H1 (cell line): ENCODE data around the gene UBE2H. TPM values are rescaled to one million over a fixed set of nuclear protein-coding genes. Genes with fewer than 3 reads are reported as not detected.

Source experiments
- CTCF ChIA-PET: fragments of 300-600 bp; sonication (Branson Sonifier 250); formaldehyde crosslinking; loops from one replicate; lab custom pipeline; 2021; ENCODE audit not compliant: partially characterized antibody; lab: Charles Lee
- POLR2A ChIA-PET: fragments of 300-600 bp; sonication (Branson Sonifier 250); formaldehyde crosslinking; loops from one replicate; lab custom pipeline; 2021; ENCODE audit warnings: inconsistent platforms; ENCODE audit not compliant: partially characterized antibody; lab: Charles Lee
- DNase-seq, 2 experiments: peaks; one replicate each; pipeline versions ENCODE4 v3.0.0 to v3.0.0-alpha.2; 2010 to 2022; ENCODE audit warnings: low spot score in 2 of 2, low read depth in 1 of 2, mixed read lengths in 1 of 2
- FAIRE-seq: peaks from 2 replicates; lab custom pipeline; 2011; peaks lifted over from hg19 to GRCh38; lab: Jason Lieb, UNC
- H2AFZ ChIP-seq: 2 replicates; pipeline ENCODE4 v1.8.1; 2012; ENCODE audit warnings: low read length, inconsistent platforms
- H2AK5ac ChIP-seq: 2 replicates; pipeline ENCODE4 v1.6.1; 2013; ENCODE audit warnings: low read depth, low read length
- H2BK120ac ChIP-seq: replicated peaks from 2 replicates; pipeline ENCODE3; 2013; ENCODE audit warnings: low read depth, low read length, inconsistent platforms
- H2BK12ac ChIP-seq: 2 replicates; pipeline ENCODE4 v1.6.1; 2013; ENCODE audit warnings: low read depth, low read length
- H2BK15ac ChIP-seq: 2 replicates; pipeline ENCODE4 v1.6.1; 2013; ENCODE audit warnings: low read length
- H2BK20ac ChIP-seq: 2 replicates; pipeline ENCODE4 v1.6.1; 2013; ENCODE audit warnings: low read length
- H2BK5ac ChIP-seq: 2 replicates; pipeline ENCODE4 v1.6.1; 2013; ENCODE audit warnings: low read depth, low read length
- H3K14ac ChIP-seq: 2 replicates; pipeline ENCODE4 v1.6.1; 2013; ENCODE audit warnings: inconsistent platforms; ENCODE audit not compliant: insufficient read length
- H3K18ac ChIP-seq: 2 replicates; pipeline ENCODE4 v1.6.1; 2013; ENCODE audit warnings: low read length; ENCODE audit errors: extremely low read depth
- H3K23ac ChIP-seq: 2 replicates; pipeline ENCODE4 v1.6.1; 2013; ENCODE audit warnings: inconsistent platforms; ENCODE audit not compliant: insufficient read length
- H3K23me2 ChIP-seq: 2 replicates; pipeline ENCODE4 v1.6.1; 2013; ENCODE audit warnings: low read depth, low read length
- H3K27ac ChIP-seq: 2 replicates; pipeline ENCODE4 v1.6.1; 2011; ENCODE audit warnings: low read depth, low read length, inconsistent platforms
- H3K27me3 ChIP-seq, 4 experiments: replicated peaks in 1 of 4; 1 replicate in 1 of 4; 2 replicates in 3 of 4; pipeline versions ENCODE4 v1.6.1 to v1.8.1; 2011 to 2013; ENCODE audit warnings: low read length in 3 of 4, mild to moderate bottlenecking in 3 of 4, inconsistent platforms in 2 of 4, mixed read lengths in 2 of 4, moderate library complexity in 1 of 4; ENCODE audit not compliant: control insufficient read depth in 3 of 4, insufficient read depth in 3 of 4; ENCODE audit errors: extremely low read depth in 1 of 4
- H3K36me3 ChIP-seq, 4 experiments: 2 replicates each; pipeline versions ENCODE4 v1.6.1 to v1.8.1; 2011 to 2013; ENCODE audit warnings: mild to moderate bottlenecking in 4 of 4, low read length in 3 of 4, moderate library complexity in 2 of 4, control low read depth in 1 of 4, inconsistent platforms in 1 of 4; ENCODE audit not compliant: insufficient read depth in 4 of 4, control insufficient read depth in 2 of 4
- H3K4ac ChIP-seq: replicated peaks from 2 replicates; pipeline ENCODE3; 2013; ENCODE audit warnings: low read length, low read depth, mixed read lengths, inconsistent platforms; ENCODE audit not compliant: insufficient read length
- H3K4me1 ChIP-seq, 4 experiments: replicated peaks in 1 of 4; 1 replicate in 1 of 4; 2 replicates in 3 of 4; pipeline versions ENCODE4 v1.6.1 to v1.8.1; 2011 to 2013; ENCODE audit warnings: low read length in 3 of 4, inconsistent platforms in 2 of 4, mixed read lengths in 1 of 4; ENCODE audit not compliant: insufficient read depth in 4 of 4, control insufficient read depth in 3 of 4
- H3K4me2 ChIP-seq, 2 experiments: 2 replicates each; pipeline versions ENCODE4 v1.6.1 to v1.8.1; 2011 to 2013; ENCODE audit warnings: low read depth in 2 of 2, low read length in 2 of 2, control low read depth in 1 of 2, inconsistent platforms in 1 of 2, mild to moderate bottlenecking in 1 of 2; ENCODE audit not compliant: insufficient read depth in 1 of 2
- H3K4me3 ChIP-seq, 4 experiments: fragments of 200-600, 300-600 bp in 1 of 4; sonication (generic), shearing (Covaris generic), sonication (Bioruptor Twin) in 1 of 4; 2 replicates each; pipeline versions ENCODE4 v1.5.1 to v1.8.1; 2011 to 2016; ENCODE audit warnings: low read length in 4 of 4, low read depth in 3 of 4, control low read depth in 2 of 4, inconsistent platforms in 2 of 4, mild to moderate bottlenecking in 2 of 4, mixed read lengths in 1 of 4, moderate library complexity in 1 of 4; ENCODE audit not compliant: insufficient read depth in 2 of 4; ENCODE audit errors: extremely low read depth in 1 of 4
- H3K56ac ChIP-seq: replicated peaks from 2 replicates; pipeline ENCODE3; 2013; ENCODE audit warnings: low read depth, mild to moderate bottlenecking, mixed read lengths, low read length, inconsistent platforms; ENCODE audit not compliant: insufficient read length
- H3K79me1 ChIP-seq: 2 replicates; pipeline ENCODE4 v1.6.1; 2013; ENCODE audit warnings: low read depth, low read length, control low read depth
- H3K79me2 ChIP-seq, 2 experiments: 2 replicates each; pipeline versions ENCODE4 v1.6.1 to v1.8.1; 2012 to 2013; ENCODE audit warnings: low read length in 2 of 2, mild to moderate bottlenecking in 2 of 2, inconsistent platforms in 1 of 2; ENCODE audit not compliant: insufficient read depth in 2 of 2, control insufficient read depth in 1 of 2
- H3K9ac ChIP-seq, 4 experiments: replicated peaks in 1 of 4; 1 replicate in 1 of 4; 2 replicates in 3 of 4; pipeline versions ENCODE4 v1.6.1 to v1.8.1; 2011 to 2013; ENCODE audit warnings: low read depth in 3 of 4, low read length in 3 of 4, control low read depth in 2 of 4, mild to moderate bottlenecking in 2 of 4, moderate library complexity in 2 of 4, inconsistent platforms in 1 of 4; ENCODE audit errors: extremely low read depth in 1 of 4
- H3K9me3 ChIP-seq, 2 experiments: 2 replicates each; pipeline versions ENCODE4 v1.6.1 to v1.8.1; 2012 to 2013; ENCODE audit warnings: mild to moderate bottlenecking in 2 of 2, moderate library complexity in 2 of 2, control low read depth in 1 of 2, inconsistent platforms in 1 of 2, low read depth in 1 of 2, low read length in 1 of 2, mixed read lengths in 1 of 2; ENCODE audit not compliant: insufficient read depth in 2 of 2
- H4K20me1 ChIP-seq, 2 experiments: replicated peaks in 1 of 2; 2 replicates each; pipeline versions ENCODE3 to v1.8.1; 2011 to 2013; ENCODE audit warnings: inconsistent platforms in 2 of 2, low read length in 2 of 2, mild to moderate bottlenecking in 1 of 2; ENCODE audit not compliant: insufficient read depth in 2 of 2, control insufficient read depth in 1 of 2
- H4K5ac ChIP-seq: 2 replicates; pipeline ENCODE4 v1.6.1; 2013; ENCODE audit warnings: low read length, low read depth, mixed read lengths, inconsistent platforms; ENCODE audit not compliant: insufficient read length
- H4K8ac ChIP-seq: 2 replicates; pipeline ENCODE4 v1.8.0; 2013; ENCODE audit warnings: mild to moderate bottlenecking, moderate library complexity, low read length, inconsistent platforms; ENCODE audit not compliant: insufficient read depth; ENCODE audit errors: extremely low read depth
- H4K91ac ChIP-seq: replicated peaks from 2 replicates; pipeline ENCODE3; 2013; ENCODE audit warnings: low read length, mixed read lengths, inconsistent platforms; ENCODE audit not compliant: insufficient read length
- ASH2L ChIP-seq: fragments of 200-600, 300-600 bp; sonication (generic); IDR thresholded peaks from one replicate; pipeline ENCODE4 v1.7.1; 2017; ENCODE audit warnings: low read length
- BACH1 ChIP-seq: IDR thresholded peaks from 2 replicates; pipeline ENCODE4 v1.6.1; 2012; ENCODE audit warnings: low read length, improper control_type of control experiment
- CEBPB ChIP-seq: IDR thresholded peaks from 2 replicates; pipeline ENCODE4 v1.6.1; 2012; ENCODE audit warnings: low read depth, low read length
- HDAC2 ChIP-seq, 2 experiments: fragments of 300-600 bp in 1 of 2; sonication (generic) in 1 of 2; IDR thresholded peaks; 2 replicates each; pipeline ENCODE4 v1.6.1; 2011 to 2012; ENCODE audit warnings: low read depth in 2 of 2, low read length in 2 of 2, mild to moderate bottlenecking in 2 of 2, moderate library complexity in 2 of 2, borderline replicate concordance in 1 of 2, inconsistent platforms in 1 of 2
- SIRT6 ChIP-seq: IDR thresholded peaks from one replicate; pipeline ENCODE4 v1.7.1; 2012; ENCODE audit warnings: low read length, inconsistent platforms
- WGBS, 2 experiments: shearing (Covaris generic) in 1 of 2; methylation state at CpG; one replicate each; pipeline versions ENCODE4 v1.1.6 to v1.1.7; 2013 to 2015; ENCODE audit warnings: low lambda C conversion rate in 2 of 2, mixed read lengths in 2 of 2, inconsistent platforms in 1 of 2, low coverage in 1 of 2, missing lambda C conversion rate in 1 of 2; ENCODE audit not compliant: insufficient replicate concordance in 2 of 2, insufficient coverage in 1 of 2, insufficient read length in 1 of 2; ENCODE audit errors: extremely low coverage in 1 of 2, missing lambda C conversion rate in 1 of 2; 5-methylcytosine and 5-hydroxymethylcytosine counted together
- polyA plus RNA-seq, 7 experiments: library from polyadenylated mRNA; depleted of rRNA in 3 of 7; stranded (reverse) in 5 of 7; unstranded in 2 of 7; fragments of >200 nt in 5 of 7; fragments of 200-250 nt in 2 of 7; gene quantifications; 1 replicate in 5 of 7; 2 replicates in 1 of 7; 4 replicates in 1 of 7; pipeline versions ENCODE4 v1.2.1 to v1.2.3, GENCODE V29; 2011 to 2013; ENCODE audit warnings: missing spikeins in 2 of 7, mixed read lengths in 2 of 7
- total RNA-seq: library from RNA; stranded (reverse); fragmentation: NEBNext Ultra II Directional; extraction: Animal tissue kit (Norgen Biotek cat#: 25700); gene quantifications from 2 replicates; pipeline ENCODE4 v1.2.1, GENCODE V29; 2021

The UBE2H gene
- total and polyA plus RNA-seq, 2 of the 8 experiments (the other 6 are each of a cell fraction or from before 2014, with no cell fraction given), result 30.6 to 62.2 TPM

DNA sequence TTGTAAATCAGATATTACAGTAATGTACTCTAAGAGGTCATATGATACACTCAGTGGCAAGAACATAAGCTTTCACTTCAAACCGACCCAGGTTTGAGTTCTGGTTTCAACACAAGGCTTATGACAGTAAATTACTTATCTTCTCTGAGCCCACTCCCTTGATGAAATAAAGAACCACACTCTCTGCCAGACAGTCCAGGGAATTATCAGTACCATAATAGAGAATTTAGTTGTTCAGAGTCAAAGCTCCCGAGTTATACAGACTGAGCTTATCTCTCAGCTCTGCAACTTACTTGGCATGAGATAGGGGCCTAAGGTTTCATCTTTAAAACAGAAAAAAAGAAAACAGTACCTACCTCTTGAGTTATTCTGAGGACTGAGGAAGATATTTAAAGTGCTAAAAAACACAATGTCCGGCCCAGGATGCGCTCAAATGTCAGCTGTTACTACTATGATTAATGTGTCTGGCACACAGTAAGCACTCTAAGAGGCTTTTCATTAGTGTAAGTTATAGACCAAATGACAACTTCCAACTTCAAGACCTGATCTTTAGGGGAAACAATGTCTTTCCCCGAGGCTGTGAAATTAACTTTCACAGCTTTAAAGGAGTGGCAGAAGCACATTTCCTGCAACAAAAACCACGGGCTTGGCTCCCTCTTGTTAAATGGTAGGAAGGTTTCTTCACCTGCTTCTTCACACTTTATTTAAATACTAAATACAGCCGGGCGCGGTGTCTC lies 38.1 kb downstream of the UBE2H start:
- Histone ChIP-seq H4K91ac (no peak overlapping the region), H3K36me3 (no peaks in the 10 kb centered on the region), H3K79me1 (peaks cover 6% of the 10 kb centered on the region), H3K4me3 (no peak overlapping the region), H2AFZ (no peak overlapping the region), H2BK15ac (no peak overlapping the region), H3K79me2 (peaks cover 3 to 86% of the 10 kb centered on the region in 2 experiments; a peak in 3 of 4 replicates), H3K18ac (no peak overlapping the region), H3K23me2 (no peaks in the 10 kb centered on the region; the same call in 1 of the 2 replicates), H3K4ac (no peak overlapping the region), H3K4me1 (peaks cover 0 to 3% (median 0%) of the 10 kb centered on the region in 4 experiments; a peak in 2 of 7 replicates), H2BK5ac (no peak overlapping the region), H2AK5ac (no peak overlapping the region), H3K27ac (no peak overlapping the region), H3K56ac (no peak overlapping the region), H4K5ac (no peak overlapping the region), H2BK20ac (no peak overlapping the region), H4K20me1 (no peaks in the 10 kb centered on the region), H2BK12ac (no peak overlapping the region), H3K4me2 (no peak overlapping the region), H4K8ac (no peak overlapping the region), H2BK120ac (no peak overlapping the region), H3K23ac (no peak overlapping the region), H3K9ac (no peak overlapping the region), H3K9me3 (no peaks in the 10 kb centered on the region), H3K27me3 (no peaks in the 10 kb centered on the region), H3K14ac (no peak overlapping the region)
- FAIRE-seq, result no peak
- WGBS, 2 experiments, result 92% methylated on average over 9 of the region's 9 CpGs; no CpG with 5 or more reads in 1 of the 2 experiments
- CTCF ChIA-PET, result no interaction called here
- POLR2A ChIA-PET, result interaction anchor here (0.8 to 1.1 kb wide), 3 partner anchors 10 to 36 kb away, joined by 3 to 4 read pairs (median 3); no protein-coding TSS in a partner anchor
- DNase-seq, result peak in 1 of 2 experiments; percentile 22
- TF ChIP-seq BACH1, result no peak
- no peak for TF ChIP-seq ASH2L
- no peak for TF ChIP-seq HDAC2 (IDR thresholded peaks at IDR 0.05; ENCODE audit: borderline replicate concordance in 1 of 2, low read depth in 2 of 2, low read length in 2 of 2)
- no peak for TF ChIP-seq CEBPB
- no peak for TF ChIP-seq SIRT6
